GM12874 (cell line): Measurements from ENCODE around the gene PHF11.

ENCODE experiments used
- TF ChIP-seq, protein P1 (sequence below): IDR thresholded peaks from 2 replicates; pipeline ENCODE4 v1.5.1; 2011; ENCODE audit warnings: low read depth, mild to moderate bottlenecking, control low read depth, low read length, moderate library complexity; ENCODE audit not compliant: insufficient read depth

The PHF11 gene

DNA sequence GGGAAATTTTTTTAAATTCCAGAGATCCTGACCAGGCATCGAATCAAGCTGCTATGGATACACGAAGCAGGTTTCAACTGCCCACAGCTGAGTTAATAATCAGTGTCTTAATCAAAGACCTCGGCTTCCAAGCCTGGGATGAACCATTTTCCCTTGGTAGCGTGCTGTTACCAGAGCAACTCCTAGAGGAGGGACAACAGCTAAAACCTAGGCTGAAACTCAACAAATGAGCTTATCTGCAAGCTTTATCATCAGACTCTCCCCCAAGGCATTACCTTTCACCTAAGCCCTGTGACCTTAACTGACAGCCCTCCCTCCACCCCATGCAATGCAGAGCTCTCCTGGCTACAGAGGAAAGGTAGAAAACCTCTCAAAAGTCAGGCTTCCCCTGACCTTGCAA lies 49.9 kb downstream of the PHF11 start:
- TF ChIP-seq, protein P1, sequence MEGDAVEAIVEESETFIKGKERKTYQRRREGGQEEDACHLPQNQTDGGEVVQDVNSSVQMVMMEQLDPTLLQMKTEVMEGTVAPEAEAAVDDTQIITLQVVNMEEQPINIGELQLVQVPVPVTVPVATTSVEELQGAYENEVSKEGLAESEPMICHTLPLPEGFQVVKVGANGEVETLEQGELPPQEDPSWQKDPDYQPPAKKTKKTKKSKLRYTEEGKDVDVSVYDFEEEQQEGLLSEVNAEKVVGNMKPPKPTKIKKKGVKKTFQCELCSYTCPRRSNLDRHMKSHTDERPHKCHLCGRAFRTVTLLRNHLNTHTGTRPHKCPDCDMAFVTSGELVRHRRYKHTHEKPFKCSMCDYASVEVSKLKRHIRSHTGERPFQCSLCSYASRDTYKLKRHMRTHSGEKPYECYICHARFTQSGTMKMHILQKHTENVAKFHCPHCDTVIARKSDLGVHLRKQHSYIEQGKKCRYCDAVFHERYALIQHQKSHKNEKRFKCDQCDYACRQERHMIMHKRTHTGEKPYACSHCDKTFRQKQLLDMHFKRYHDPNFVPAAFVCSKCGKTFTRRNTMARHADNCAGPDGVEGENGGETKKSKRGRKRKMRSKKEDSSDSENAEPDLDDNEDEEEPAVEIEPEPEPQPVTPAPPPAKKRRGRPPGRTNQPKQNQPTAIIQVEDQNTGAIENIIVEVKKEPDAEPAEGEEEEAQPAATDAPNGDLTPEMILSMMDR, result no peak

DNA sequence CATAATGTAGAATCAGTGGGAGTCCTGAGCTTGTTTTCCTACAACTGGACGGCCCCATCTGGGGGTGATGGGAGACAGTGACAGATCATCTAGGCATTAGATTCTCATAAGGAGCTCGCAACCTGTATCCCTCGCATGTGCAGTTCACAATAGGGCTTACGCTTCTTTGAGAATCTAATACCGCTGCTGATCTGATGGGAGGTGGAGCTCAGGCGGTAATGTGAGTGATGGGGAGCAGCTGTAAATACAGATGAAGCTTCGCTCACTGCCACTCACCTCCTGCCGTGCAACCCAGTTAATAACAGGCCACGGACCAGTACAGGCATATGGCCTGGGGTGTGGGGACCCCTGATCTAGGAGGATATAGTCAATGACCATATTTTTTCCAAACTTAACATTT lies 50.8 kb downstream of the PHF11 start:
- TF ChIP-seq, protein P1, result no peak

DNA sequence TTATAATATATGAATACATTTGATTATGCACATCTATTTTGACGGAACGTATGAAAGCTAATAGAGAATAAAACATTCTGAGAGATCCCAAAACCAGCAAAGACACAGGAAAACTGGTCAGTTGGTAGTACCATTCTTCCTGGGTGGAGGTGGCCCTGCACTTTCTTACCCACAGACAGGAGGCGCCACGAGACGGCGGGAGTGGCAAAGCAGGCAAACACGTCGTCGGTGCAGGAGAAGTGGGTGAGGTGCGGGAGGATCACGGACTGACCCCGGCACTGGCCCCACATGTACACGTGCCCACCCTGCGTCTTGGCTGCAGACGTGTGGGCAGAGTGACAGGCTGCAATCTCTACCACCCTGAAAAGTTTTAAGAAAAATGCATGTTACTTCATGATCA lies 53.5 kb downstream of the PHF11 start:
- TF ChIP-seq, protein P1, result peak; percentile 17; the same call in 1 of the 2 replicates

DNA sequence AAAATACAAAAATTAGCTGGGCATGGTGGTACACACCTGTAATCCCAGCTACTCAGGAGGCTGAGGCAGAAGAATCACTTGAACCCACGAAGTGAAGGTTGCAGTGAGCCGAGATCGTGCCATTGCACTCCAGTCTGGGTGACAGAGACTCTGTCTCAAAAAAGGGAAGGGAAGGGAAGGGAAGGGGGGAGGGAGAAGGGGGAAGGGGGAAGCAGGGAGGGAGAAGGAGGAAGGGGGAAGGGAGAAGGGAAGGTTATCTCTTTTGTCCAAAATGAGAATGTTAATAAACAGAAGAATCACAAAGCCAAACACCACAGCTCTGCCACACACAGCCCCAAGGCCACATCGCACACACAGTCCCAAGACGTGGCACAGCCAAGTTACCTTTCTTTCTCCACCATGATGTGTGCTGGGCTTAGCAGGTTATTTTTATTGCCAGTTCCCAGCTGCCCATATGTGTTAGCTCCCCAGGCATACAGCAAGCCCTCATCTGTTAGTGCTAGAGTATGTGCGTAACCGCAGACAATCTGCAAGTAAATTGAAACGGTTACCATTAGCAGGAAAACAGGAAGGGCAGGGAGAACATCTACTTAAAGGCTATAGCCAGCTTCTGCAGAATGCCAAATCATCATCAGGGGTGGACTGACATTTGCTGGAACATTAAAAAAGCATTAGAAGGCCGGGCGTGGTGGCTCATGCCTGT lies 55.3 kb downstream of the PHF11 start:
- TF ChIP-seq, protein P1, result no peak

DNA sequence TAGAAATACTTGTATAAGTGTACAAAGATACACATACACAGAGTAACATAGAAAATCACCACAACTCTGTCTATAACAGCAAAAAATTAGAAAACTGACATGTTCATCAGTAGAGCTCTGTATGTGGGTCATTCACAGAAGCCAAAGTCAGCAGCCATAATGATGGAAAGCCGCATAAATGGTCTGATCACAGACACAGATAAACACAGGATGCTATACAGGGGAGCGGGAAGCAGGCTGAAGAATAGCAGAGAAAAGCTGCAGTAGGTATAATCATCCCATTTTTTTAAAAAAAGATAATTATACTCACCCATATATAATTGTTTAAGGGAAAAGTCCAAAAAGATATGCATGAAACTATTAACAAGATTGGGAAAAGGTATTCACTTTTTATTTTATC lies 58.1 kb downstream of the PHF11 start:
- TF ChIP-seq, protein P1, result no peak

DNA sequence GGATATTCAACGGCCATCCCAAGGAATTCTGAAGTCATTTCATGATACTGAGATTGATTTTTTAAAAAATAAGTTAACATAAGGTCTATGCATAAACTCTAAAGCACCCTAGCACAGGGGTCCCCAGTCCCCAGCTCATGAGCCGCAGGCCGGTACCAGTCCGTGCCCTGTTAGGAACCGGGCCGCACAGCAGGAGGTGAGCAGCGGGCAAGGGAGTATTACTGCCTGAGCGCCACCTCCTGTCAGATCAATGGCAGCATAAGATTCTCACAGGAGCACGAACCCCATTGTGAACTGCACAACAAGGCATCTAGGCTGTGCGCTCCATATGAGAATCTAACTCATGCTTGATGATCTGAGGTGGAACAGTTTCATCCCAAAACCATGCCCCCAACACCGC lies 58.6 kb downstream of the PHF11 start:
- TF ChIP-seq, protein P1, result no peak

DNA sequence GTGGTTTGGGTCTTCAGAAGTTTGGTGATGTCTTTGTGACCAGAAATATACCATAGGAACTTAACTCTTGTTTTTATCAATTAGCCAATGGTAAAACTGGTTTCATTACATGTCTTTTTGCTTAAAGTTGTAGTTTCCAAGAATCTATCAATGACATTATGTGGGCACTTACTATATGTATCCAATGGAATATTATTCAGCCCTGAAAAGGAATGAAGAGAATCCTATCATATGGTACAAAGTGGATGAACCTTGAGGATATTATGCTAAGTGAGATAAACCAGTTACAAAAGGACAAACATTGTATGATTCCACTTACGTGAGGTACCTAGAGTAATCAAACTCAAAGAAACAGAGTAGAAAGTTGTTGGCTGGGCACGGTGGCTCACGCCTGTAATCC lies 63.3 kb downstream of the PHF11 start:
- TF ChIP-seq, protein P1, result no peak
